Mesenchymal stem cell (in vitro differentiated cells and primary cell): ENCODE results near the gene RETN.

Experiments
- DNase-seq: peaks from one replicate; pipeline ENCODE4 v3.0.0-alpha.2; 2013
- H2AFZ ChIP-seq: one replicate; pipeline ENCODE4 v1.6.1; 2013; ENCODE audit warnings: low read depth, mild to moderate bottlenecking, control low read depth, inconsistent platforms, low read length, moderate library complexity
- H2AK5ac ChIP-seq: 2 replicates; pipeline ENCODE4 v1.6.1; 2013; ENCODE audit warnings: low read length, moderate library complexity, mild to moderate bottlenecking, inconsistent platforms; ENCODE audit not compliant: severe bottlenecking
- H2BK120ac ChIP-seq: one replicate; pipeline ENCODE4 v1.6.1; 2013; ENCODE audit warnings: low read depth, mild to moderate bottlenecking, inconsistent platforms, low read length, moderate library complexity
- H2BK12ac ChIP-seq, 2 experiments: one replicate each; pipeline ENCODE4 v1.6.1; 2013; ENCODE audit warnings: inconsistent platforms in 2 of 2, low read length in 2 of 2, mild to moderate bottlenecking in 2 of 2, moderate library complexity in 2 of 2, control low read depth in 1 of 2
- H2BK15ac ChIP-seq: one replicate; pipeline ENCODE4 v1.6.1; 2013; ENCODE audit warnings: mild to moderate bottlenecking, low read depth, inconsistent platforms; ENCODE audit not compliant: poor library complexity, severe bottlenecking
- H2BK5ac ChIP-seq: 2 replicates; pipeline ENCODE4 v1.6.1; 2013; ENCODE audit warnings: low read depth, mild to moderate bottlenecking, low read length, control low read depth, inconsistent platforms; ENCODE audit not compliant: poor library complexity, severe bottlenecking
- H3K14ac ChIP-seq, 2 experiments: one replicate each; pipeline ENCODE4 v1.6.1; 2013; ENCODE audit warnings: inconsistent platforms in 2 of 2, low read length in 2 of 2, control low read depth in 1 of 2, mild to moderate bottlenecking in 1 of 2, moderate library complexity in 1 of 2
- H3K18ac ChIP-seq, 2 experiments: one replicate each; pipeline ENCODE4 v1.6.1; 2013; ENCODE audit warnings: inconsistent platforms in 2 of 2, low read length in 2 of 2, control low read depth in 1 of 2, low read depth in 1 of 2, mild to moderate bottlenecking in 1 of 2
- H3K23ac ChIP-seq, 2 experiments: one replicate each; pipeline ENCODE4 v1.6.1; 2013; ENCODE audit warnings: inconsistent platforms in 2 of 2, low read length in 2 of 2, mild to moderate bottlenecking in 2 of 2, moderate library complexity in 2 of 2, control low read depth in 1 of 2
- H3K27ac ChIP-seq: 2 replicates; pipeline ENCODE4 v1.5.1; 2013; ENCODE audit warnings: mild to moderate bottlenecking, moderate library complexity, low read length, control low read depth, inconsistent platforms; ENCODE audit not compliant: poor library complexity, severe bottlenecking
- H3K27me3 ChIP-seq, 2 experiments: 2 replicates each; pipeline versions ENCODE4 v1.6.1 to v1.7.0; 2013; ENCODE audit warnings: low read length in 2 of 2, mild to moderate bottlenecking in 2 of 2, moderate library complexity in 2 of 2, control low read depth in 1 of 2, inconsistent platforms in 1 of 2; ENCODE audit not compliant: control insufficient read depth in 1 of 2, insufficient read depth in 1 of 2
- H3K36me3 ChIP-seq, 2 experiments: 2 replicates each; pipeline versions ENCODE4 v1.6.1 to v1.7.0; 2013; ENCODE audit warnings: low read length in 2 of 2, control low read depth in 1 of 2, inconsistent platforms in 1 of 2, low read depth in 1 of 2, mild to moderate bottlenecking in 1 of 2; ENCODE audit not compliant: insufficient read depth in 2 of 2, control insufficient read depth in 1 of 2
- H3K4ac ChIP-seq, 2 experiments: one replicate each; pipeline ENCODE4 v1.6.1; 2013; ENCODE audit warnings: inconsistent platforms in 2 of 2, low read length in 2 of 2, mild to moderate bottlenecking in 2 of 2, moderate library complexity in 2 of 2, control low read depth in 1 of 2, low read depth in 1 of 2
- H3K4me1 ChIP-seq: 2 replicates; pipeline ENCODE4 v1.6.1; 2013; ENCODE audit warnings: low read depth, low read length, control low read depth; ENCODE audit not compliant: control insufficient read depth, insufficient read depth
- H3K4me2 ChIP-seq: 2 replicates; pipeline ENCODE4 v1.6.1; 2013; ENCODE audit warnings: low read length, mild to moderate bottlenecking, inconsistent platforms; ENCODE audit not compliant: poor library complexity, severe bottlenecking
- H3K4me3 ChIP-seq, 2 experiments: 2 replicates each; pipeline versions ENCODE4 v1.5.1 to v1.7.0; 2013; ENCODE audit warnings: low read length in 2 of 2, mild to moderate bottlenecking in 2 of 2, control low read depth in 1 of 2, low read depth in 1 of 2; ENCODE audit not compliant: insufficient read depth in 1 of 2
- H3K79me1 ChIP-seq: replicated peaks from 2 replicates; pipeline ENCODE4 v1.6.1; 2013; ENCODE audit warnings: mild to moderate bottlenecking, control low read depth, low read length, inconsistent platforms; ENCODE audit not compliant: poor library complexity, severe bottlenecking
- H3K9ac ChIP-seq: 2 replicates; pipeline ENCODE4 v1.7.0; 2013; ENCODE audit warnings: mild to moderate bottlenecking, low read length, moderate library complexity
- H3K9me3 ChIP-seq: 2 replicates; pipeline ENCODE4 v1.7.0; 2013; ENCODE audit warnings: mild to moderate bottlenecking, low read length; ENCODE audit not compliant: control insufficient read depth
- H4K8ac ChIP-seq: one replicate; pipeline ENCODE4 v1.6.1; 2013; ENCODE audit warnings: inconsistent platforms, mild to moderate bottlenecking, low read length, moderate library complexity
- H4K91ac ChIP-seq: one replicate; pipeline ENCODE4 v1.6.1; 2013; ENCODE audit warnings: mild to moderate bottlenecking, low read length, inconsistent platforms
- WGBS: methylation state at CpG from one replicate; pipeline ENCODE4 v1.1.7; 2013; ENCODE audit warnings: mixed read lengths; 5-methylcytosine and 5-hydroxymethylcytosine counted together

The RETN gene

GRCh38 chr19:7622933-7623685, 45.7 kb upstream of the RETN start:
- Histone ChIP-seq H3K79me1 (peaks cover 41% of the 10 kb centered on the region), H2BK12ac (no peak overlapping the region), H3K27ac (no peak overlapping the region), H3K4me2 (no peak overlapping the region), H4K8ac (no peak overlapping the region), H3K9me3 (no peaks in the 10 kb centered on the region), H3K4me1 (peaks cover 11% of the 10 kb centered on the region), H3K18ac (no peak overlapping the region), H4K91ac (peak overlapping the region; percentile 28), H2BK15ac (no peak overlapping the region), H2BK5ac (no peak overlapping the region), H3K14ac (no peak overlapping the region), H2AK5ac (no peak overlapping the region), H3K4me3 (no peak overlapping the region), H3K4ac (no peak overlapping the region), H3K27me3 (no peaks in the 10 kb centered on the region), H3K36me3 (peaks cover 47 to 96% of the 10 kb centered on the region in 2 experiments), H3K23ac (no peak overlapping the region), H2AFZ (no peak overlapping the region), H3K9ac (no peak overlapping the region), H2BK120ac (no peak overlapping the region)
- 92% methylated on average over 16 of the region's 16 CpGs for WGBS
- no peak for DNase-seq

GRCh38 chr19:7623725-7624603, 44.9 kb upstream of the RETN start:
- Histone ChIP-seq H3K9ac (no peak overlapping the region), H2AFZ (no peak overlapping the region), H3K18ac (no peak overlapping the region), H2BK5ac (no peak overlapping the region), H4K91ac (no peak overlapping the region), H3K27me3 (no peaks in the 10 kb centered on the region), H2BK12ac (no peak overlapping the region), H3K14ac (no peak overlapping the region), H2AK5ac (no peak overlapping the region), H2BK15ac (no peak overlapping the region), H2BK120ac (no peak overlapping the region), H3K36me3 (peaks cover 47 to 87% of the 10 kb centered on the region in 2 experiments), H3K27ac (no peak overlapping the region), H3K4me3 (no peak overlapping the region), H3K9me3 (no peaks in the 10 kb centered on the region), H3K4ac (no peak overlapping the region), H3K79me1 (peaks cover 41% of the 10 kb centered on the region), H3K23ac (no peak overlapping the region), H3K4me2 (no peak overlapping the region), H4K8ac (no peak overlapping the region), H3K4me1 (peaks cover 17% of the 10 kb centered on the region)
- 98% methylated on average over 39 of the region's 39 CpGs for WGBS
- no peak for DNase-seq

GRCh38 chr19:7624810-7625209, 44.0 kb upstream of the RETN start:
- Histone ChIP-seq H3K14ac (no peak overlapping the region), H2AFZ (no peak overlapping the region), H3K27me3 (no peaks in the 10 kb centered on the region), H3K4ac (no peak overlapping the region), H3K23ac (no peak overlapping the region), H3K4me1 (peaks cover 17% of the 10 kb centered on the region), H2BK120ac (no peak overlapping the region), H2BK5ac (no peak overlapping the region), H3K79me1 (peaks cover 42% of the 10 kb centered on the region), H2BK12ac (no peak overlapping the region), H4K91ac (no peak overlapping the region), H3K27ac (no peak overlapping the region), H3K36me3 (peaks cover 43 to 79% of the 10 kb centered on the region in 2 experiments), H4K8ac (no peak overlapping the region), H3K4me3 (no peak overlapping the region), H3K18ac (no peak overlapping the region), H3K9ac (no peak overlapping the region), H2AK5ac (no peak overlapping the region), H2BK15ac (no peak overlapping the region), H3K9me3 (no peaks in the 10 kb centered on the region), H3K4me2 (no peak overlapping the region)
- no peak for DNase-seq
- 97% methylated on average over 17 of the region's 17 CpGs for WGBS

GRCh38 chr19:7625763-7626372, 43.0 kb upstream of the RETN start:
- H3K14ac ChIP-seq, result no peak overlapping the region
- no peak overlapping the region for H3K27ac ChIP-seq
- H3K27me3 ChIP-seq, result no peaks in the 10 kb centered on the region
- no peak overlapping the region for H3K4me3 ChIP-seq
- no peak overlapping the region for H2AK5ac ChIP-seq
- no peak overlapping the region for H3K4me2 ChIP-seq
- H4K8ac ChIP-seq, result no peak overlapping the region
- H3K4me1 ChIP-seq, result peaks cover 24% of the 10 kb centered on the region
- no peak overlapping the region for H2BK15ac ChIP-seq
- H3K36me3 ChIP-seq, result peaks cover 36 to 68% of the 10 kb centered on the region in 2 experiments
- no peak overlapping the region for H3K4ac ChIP-seq
- H2AFZ ChIP-seq, result no peak overlapping the region
- H2BK120ac ChIP-seq, result no peak overlapping the region
- no peak overlapping the region for H3K18ac ChIP-seq
- H4K91ac ChIP-seq, result no peak overlapping the region
- H3K79me1 ChIP-seq, result peaks cover 48% of the 10 kb centered on the region
- H3K9me3 ChIP-seq, result no peaks in the 10 kb centered on the region
- H3K23ac ChIP-seq, result no peak overlapping the region
- H2BK5ac ChIP-seq, result no peak overlapping the region
- no peak overlapping the region for H2BK12ac ChIP-seq
- WGBS, result 97% methylated on average over 34 of the region's 34 CpGs
- no peak overlapping the region for H3K9ac ChIP-seq
- DNase-seq, result no peak
